Tibial artery (tissue), 4 donors: ENCODE measurements around the gene DNAJC3.
A peak's percentile ranks its signal among the peaks of the same experiment; 100 is the strongest.

Source experiments
- DNase-seq, 2 donors: peaks; one replicate each; pipeline ENCODE4 v3.0.0-alpha.2; 2019
- H3K27ac ChIP-seq, 2 donors: fragments of 200-600 bp; sonication (generic) in 1 of 2; 1 replicate in 1 of 2; 2 replicates in 1 of 2; pipeline ENCODE4 v1.5.1; 2018 to 2019; ENCODE audit warnings: mild to moderate bottlenecking in 1 of 2
- H3K27me3 ChIP-seq, 2 donors: fragments of 200-600 bp; sonication (generic) in 1 of 2; one replicate each; pipeline versions ENCODE4 v1.5.1 to v1.6.0; 2016 to 2019
- H3K36me3 ChIP-seq, 3 donors: fragments of 200-600 bp; sonication (generic) in 2 of 3; one replicate each; pipeline ENCODE4 v1.5.1; 2016 to 2019; ENCODE audit warnings: mild to moderate bottlenecking in 2 of 3
- H3K4me1 ChIP-seq, 4 donors: fragments of 200-600 bp; sonication (generic) in 2 of 4; 1 replicate in 3 of 4; 2 replicates in 1 of 4; pipeline ENCODE4 v1.5.1; 2016 to 2019
- H3K4me3 ChIP-seq, 2 donors: fragments of 200-600 bp; sonication (generic) in 1 of 2; 1 replicate in 1 of 2; 2 replicates in 1 of 2; pipeline ENCODE4 v1.5.1; 2018 to 2019; ENCODE audit warnings: mild to moderate bottlenecking in 2 of 2
- H3K9me3 ChIP-seq, 3 donors: fragments of 200-600 bp; sonication (generic) in 1 of 3; one replicate each; pipeline ENCODE4 v1.5.1; 2016 to 2019
- intact Hi-C: fragments of 100-400 bp; cut with DNase I; formaldehyde crosslinking; loops from one replicate; pipeline ENCODE4 v1.15.0; 2023; ENCODE audit warnings: low total_unique reads
- TF ChIP-seq, protein P1 (sequence below), 2 experiments: fragments of 200-600 bp in 1 of 2; fragments of 450-650 bp in 1 of 2; IDR thresholded peaks; one replicate each; pipeline ENCODE4 v1.5.1; 2017 to 2019; ENCODE audit warnings: antibody characterized with exemption in 2 of 2, mild to moderate bottlenecking in 1 of 2, moderate library complexity in 1 of 2

DNAJC3 gene

GRCh38 chr13:95643936-95644598 is 32.9 kb upstream of the DNAJC3 start:
- peak in 1 of 2 donors; percentile 26 for DNase-seq
- H3K9me3 ChIP-seq, result no peaks in the 10 kb centered on the region
- H3K27ac ChIP-seq, result peak overlapping the region; percentile 76 to 80
- H3K27me3 ChIP-seq, result no peaks in the 10 kb centered on the region
- H3K36me3 ChIP-seq, result no peaks in the 10 kb centered on the region
- TF ChIP-seq, protein P1, sequence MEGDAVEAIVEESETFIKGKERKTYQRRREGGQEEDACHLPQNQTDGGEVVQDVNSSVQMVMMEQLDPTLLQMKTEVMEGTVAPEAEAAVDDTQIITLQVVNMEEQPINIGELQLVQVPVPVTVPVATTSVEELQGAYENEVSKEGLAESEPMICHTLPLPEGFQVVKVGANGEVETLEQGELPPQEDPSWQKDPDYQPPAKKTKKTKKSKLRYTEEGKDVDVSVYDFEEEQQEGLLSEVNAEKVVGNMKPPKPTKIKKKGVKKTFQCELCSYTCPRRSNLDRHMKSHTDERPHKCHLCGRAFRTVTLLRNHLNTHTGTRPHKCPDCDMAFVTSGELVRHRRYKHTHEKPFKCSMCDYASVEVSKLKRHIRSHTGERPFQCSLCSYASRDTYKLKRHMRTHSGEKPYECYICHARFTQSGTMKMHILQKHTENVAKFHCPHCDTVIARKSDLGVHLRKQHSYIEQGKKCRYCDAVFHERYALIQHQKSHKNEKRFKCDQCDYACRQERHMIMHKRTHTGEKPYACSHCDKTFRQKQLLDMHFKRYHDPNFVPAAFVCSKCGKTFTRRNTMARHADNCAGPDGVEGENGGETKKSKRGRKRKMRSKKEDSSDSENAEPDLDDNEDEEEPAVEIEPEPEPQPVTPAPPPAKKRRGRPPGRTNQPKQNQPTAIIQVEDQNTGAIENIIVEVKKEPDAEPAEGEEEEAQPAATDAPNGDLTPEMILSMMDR (IDR thresholded peaks at IDR 0.05), result no peak
- H3K4me1 ChIP-seq, result peaks cover 0 to 22% (median 18%) of the 10 kb centered on the region in 4 donors
- peak overlapping the region; percentile 70 to 88 for H3K4me3 ChIP-seq
- intact Hi-C loops, result no loop called here

DNA sequence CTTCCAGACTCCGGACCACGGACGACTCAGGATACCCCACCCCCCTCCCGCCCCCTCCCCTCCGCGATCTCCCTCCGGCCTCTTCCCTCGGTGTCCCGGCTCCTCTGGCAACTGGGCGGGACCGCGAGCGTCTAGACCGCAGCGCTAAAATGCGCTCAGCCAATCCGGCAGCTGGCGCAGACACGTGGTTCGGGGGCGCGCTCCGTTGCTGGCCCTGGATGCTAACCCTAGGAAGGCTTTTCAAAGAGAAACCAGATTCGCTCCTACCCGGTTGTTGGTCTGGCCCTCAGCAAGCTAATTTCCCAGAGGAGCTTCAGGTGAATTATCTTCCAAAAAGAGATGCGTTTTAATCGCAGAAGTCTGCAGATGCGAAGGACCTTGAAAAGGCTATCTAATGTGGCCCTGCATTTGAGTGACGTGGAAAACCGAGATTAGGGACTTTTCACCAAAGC is 32.3 kb upstream of the DNAJC3 start, which contains the start of gene DZIP1:
Gene DZIP1, minus strand, starts transcription at position 106 of the 452 bp plus-strand sequence. CDS start 2,677 bp downstream, outside the sequence.
- Histone ChIP-seq H3K4me1 (peaks cover 0 to 22% (median 18%) of the 10 kb centered on the region in 4 donors), H3K9me3 (no peaks in the 10 kb centered on the region), H3K27me3 (no peaks in the 10 kb centered on the region), H3K27ac (peak within 1 kb of the TSS; percentile 76 to 80), H3K4me3 (peak within 1 kb of the TSS; percentile 70 to 88), H3K36me3 (no peaks in the 10 kb centered on the region)
- intact Hi-C loops, result no loop called here
- TF ChIP-seq, protein P1 (IDR thresholded peaks at IDR 0.05), result no peak
- peak; percentile 57 to 79 for DNase-seq

GRCh38 chr13:95647321-95647720 is 29.6 kb upstream of the DNAJC3 start:
- TF ChIP-seq, protein P1 (IDR thresholded peaks at IDR 0.05), result no peak
- Histone ChIP-seq H3K27me3 (no peaks in the 10 kb centered on the region), H3K9me3 (no peaks in the 10 kb centered on the region), H3K27ac (no peak overlapping the region), H3K4me3 (no peak overlapping the region), H3K36me3 (no peaks in the 10 kb centered on the region), H3K4me1 (peaks cover 0 to 18% (median 9%) of the 10 kb centered on the region in 4 donors)
- no peak for DNase-seq
- intact Hi-C loops, result no loop called here

DNA sequence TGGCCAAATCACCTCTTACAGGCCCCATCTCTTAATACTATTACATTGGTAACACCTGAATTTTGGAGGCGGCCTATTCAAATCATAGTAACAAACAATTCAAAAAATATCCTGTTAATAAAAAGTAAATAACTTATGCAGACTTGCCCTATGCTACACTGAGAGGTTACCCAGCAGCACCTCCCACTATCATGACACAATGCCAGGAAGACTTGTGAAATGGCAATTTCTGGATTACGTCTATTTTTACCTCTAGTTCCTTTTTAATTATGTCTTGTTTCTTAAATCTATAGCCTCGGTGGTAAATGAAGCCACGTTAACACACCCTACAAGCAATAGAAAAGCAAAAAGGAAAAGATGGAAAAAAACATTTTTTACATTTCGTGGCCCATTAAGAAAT is 26.2 kb upstream of the DNAJC3 start:
- Histone ChIP-seq H3K4me1 (no peaks in the 10 kb centered on the region), H3K9me3 (no peaks in the 10 kb centered on the region), H3K27ac (no peak overlapping the region), H3K4me3 (no peak overlapping the region), H3K36me3 (no peaks in the 10 kb centered on the region), H3K27me3 (no peaks in the 10 kb centered on the region)
- DNase-seq, result no peak
- TF ChIP-seq, protein P1 (IDR thresholded peaks at IDR 0.05), result no peak
- intact Hi-C loops, result no loop called here

DNA sequence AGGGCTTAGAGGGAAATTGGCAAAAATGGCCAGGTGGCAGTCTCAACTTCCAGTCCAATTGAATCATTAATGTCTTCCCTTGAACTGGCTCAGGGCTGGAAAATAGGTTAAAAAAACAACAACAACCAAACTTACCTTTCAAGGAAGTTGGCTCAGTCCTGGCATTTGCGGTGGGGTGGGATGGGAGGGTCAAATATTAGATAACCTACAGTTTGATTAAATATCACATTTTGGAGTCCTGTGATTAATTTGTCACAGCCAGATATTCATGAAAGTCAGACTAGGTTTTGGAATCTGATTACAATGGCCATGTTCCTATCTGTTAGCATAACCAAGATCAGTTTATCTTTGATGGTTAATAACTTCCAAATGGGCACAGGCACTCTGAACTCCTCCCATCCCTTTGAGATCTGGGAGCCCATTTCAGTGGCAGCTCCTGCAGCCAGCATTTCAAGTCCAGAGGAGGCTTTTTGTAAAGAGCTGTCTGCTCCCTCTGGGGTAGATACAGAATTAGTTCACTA is 24.6 kb upstream of the DNAJC3 start:
- H3K9me3 ChIP-seq, result no peaks in the 10 kb centered on the region
- no peak for DNase-seq
- H3K4me1 ChIP-seq, result no peaks in the 10 kb centered on the region
- H3K36me3 ChIP-seq, result no peaks in the 10 kb centered on the region
- no peak overlapping the region for H3K27ac ChIP-seq
- intact Hi-C loops, result no loop called here
- H3K27me3 ChIP-seq, result no peaks in the 10 kb centered on the region
- TF ChIP-seq, protein P1 (IDR thresholded peaks at IDR 0.05), result no peak
- no peak overlapping the region for H3K4me3 ChIP-seq
